ENCODE measurements around the gene MPHOSPH9.

The MPHOSPH9 gene

DNA sequence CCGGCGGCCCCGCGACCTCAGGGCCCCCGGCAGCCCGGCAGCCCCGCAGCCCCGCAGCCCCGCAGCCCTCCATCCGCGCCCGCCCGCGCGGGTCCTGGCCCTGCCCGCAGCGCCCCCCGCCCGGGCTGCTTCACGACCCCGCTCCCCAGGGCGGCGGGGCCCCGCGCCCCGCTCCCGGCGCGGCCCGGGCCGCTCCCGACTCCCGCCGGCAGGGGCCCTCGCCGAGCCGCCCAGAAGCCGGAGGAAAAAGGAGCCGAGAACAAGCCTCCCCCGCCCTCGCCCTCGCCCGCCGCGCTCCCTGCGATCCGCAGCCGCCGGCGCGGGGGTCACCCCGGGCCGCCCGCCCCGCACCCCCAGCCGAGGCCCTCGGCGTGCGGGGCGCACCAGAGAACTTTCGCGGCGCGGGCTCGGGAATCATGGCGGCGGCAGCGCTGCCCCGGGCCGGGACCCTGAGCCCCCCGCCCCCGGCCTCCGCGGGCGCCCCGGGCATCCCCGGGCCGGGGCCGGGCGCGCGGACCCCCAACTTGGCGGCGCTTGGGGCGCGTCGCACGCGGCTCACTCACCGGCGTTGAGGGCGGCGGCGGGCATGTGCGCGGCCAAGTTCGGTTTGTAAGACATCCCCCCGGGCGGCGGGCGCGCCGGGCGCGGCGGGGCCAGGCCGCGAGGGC, 38.2 kb upstream of the MPHOSPH9 start:
- TF ChIP-seq, protein P1, sequence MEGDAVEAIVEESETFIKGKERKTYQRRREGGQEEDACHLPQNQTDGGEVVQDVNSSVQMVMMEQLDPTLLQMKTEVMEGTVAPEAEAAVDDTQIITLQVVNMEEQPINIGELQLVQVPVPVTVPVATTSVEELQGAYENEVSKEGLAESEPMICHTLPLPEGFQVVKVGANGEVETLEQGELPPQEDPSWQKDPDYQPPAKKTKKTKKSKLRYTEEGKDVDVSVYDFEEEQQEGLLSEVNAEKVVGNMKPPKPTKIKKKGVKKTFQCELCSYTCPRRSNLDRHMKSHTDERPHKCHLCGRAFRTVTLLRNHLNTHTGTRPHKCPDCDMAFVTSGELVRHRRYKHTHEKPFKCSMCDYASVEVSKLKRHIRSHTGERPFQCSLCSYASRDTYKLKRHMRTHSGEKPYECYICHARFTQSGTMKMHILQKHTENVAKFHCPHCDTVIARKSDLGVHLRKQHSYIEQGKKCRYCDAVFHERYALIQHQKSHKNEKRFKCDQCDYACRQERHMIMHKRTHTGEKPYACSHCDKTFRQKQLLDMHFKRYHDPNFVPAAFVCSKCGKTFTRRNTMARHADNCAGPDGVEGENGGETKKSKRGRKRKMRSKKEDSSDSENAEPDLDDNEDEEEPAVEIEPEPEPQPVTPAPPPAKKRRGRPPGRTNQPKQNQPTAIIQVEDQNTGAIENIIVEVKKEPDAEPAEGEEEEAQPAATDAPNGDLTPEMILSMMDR (IDR thresholded peaks at IDR 0.05; ENCODE audit: low read depth, low read length, missing control alignments) = peak; percentile 50
- no peak for DNase-seq (ENCODE audit: low read depth)
- peak overlapping the region; percentile 63 for H3K4me3 ChIP-seq (ENCODE audit: low read depth, low read length)

DNA sequence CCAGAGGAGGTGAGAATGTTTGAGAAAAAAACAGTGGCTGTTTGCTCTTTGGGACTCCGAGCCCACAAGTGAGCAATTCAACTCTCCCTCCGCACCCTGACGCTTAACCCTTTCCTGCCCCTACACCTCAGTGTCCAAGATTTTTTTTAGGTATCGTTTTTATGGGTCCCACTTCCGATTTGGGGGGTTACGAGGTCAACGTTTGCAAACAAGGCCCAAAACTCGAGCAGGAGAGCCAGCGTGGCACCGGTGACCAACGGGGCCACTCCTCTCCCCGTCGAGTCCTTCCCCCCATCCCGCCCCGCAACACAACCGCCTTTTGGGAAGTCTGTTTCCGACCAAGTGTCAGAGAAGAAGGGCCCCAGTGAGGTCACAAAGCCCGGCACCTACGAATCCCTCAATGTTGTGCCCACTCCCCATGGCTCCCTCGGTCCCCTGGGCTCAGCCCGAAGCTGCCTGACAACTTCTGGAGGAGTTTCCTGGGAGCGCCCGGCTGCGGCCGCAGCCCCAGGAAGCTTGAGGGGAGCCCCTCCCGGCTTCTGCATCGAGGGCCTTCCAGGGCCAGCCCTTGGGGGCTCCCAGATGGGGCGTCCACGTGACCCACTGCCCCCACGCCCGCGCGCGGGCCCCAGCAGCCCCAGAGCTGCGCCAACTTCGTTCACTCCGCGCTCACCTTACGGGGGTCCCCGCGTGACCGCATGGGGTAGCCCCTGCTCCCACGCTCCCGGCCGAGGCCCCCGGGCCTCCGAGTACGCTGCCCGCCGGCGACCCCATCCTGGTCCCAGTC, 37.5 kb upstream of the MPHOSPH9 start:
- H3K4me3 ChIP-seq (ENCODE audit: low read depth, low read length) = peak overlapping the region; percentile 63
- no peak for DNase-seq (ENCODE audit: low read depth)

DNA sequence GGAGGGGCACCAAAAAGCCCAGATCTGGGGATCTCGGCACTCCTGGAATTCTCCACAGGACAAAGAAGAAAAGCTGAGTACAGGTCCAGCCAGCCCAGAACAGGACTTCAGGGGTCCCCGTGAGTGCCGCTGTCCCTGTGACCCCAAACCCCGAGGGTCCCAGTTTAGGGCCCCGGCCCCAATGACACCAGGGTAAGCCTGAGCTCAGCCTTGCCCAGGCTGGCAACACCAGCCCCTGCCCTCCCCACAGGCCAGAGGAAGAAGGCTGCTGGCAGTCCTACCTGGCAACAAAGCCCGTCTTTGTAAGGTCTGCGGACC, 36.9 kb upstream of the MPHOSPH9 start:
- H3K4me3 ChIP-seq (ENCODE audit: low read depth, low read length) = peak overlapping the region; percentile 63
- TF ChIP-seq, protein P1 (IDR thresholded peaks at IDR 0.05; ENCODE audit: low read depth, low read length, missing control alignments) = no peak

More for the DNA sequence above, 37.5 kb upstream of the MPHOSPH9 start:
- TF ChIP-seq, protein P1 (IDR thresholded peaks at IDR 0.05; ENCODE audit: low read depth, low read length, missing control alignments) = no peak

DNA sequence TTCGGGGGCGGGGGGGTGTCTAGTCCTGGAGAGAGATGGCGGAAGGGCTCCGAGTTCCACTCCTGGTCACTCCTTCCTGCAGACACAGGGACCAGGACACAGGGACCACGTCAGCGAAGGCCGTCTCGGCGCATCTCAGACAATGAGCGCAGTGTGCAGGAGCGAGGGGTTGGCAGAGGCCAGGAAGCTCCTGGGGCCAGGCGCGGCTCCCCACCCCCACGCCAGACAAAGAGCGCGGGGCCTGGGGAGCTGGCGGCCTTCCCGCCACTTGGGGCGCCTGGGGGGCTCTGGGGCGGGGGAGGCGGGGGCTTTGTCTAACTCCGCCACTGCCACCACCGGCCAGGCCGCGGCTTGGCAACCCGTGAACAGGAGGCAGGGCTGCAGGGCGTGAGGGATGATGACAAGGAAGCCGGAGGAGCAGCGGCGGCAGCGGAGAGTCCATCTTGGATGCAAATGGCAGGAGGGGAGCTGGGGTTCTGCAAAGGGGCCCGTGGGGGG, 36.5 kb upstream of the MPHOSPH9 start:
- peak overlapping the region; percentile 63 for H3K4me3 ChIP-seq (ENCODE audit: low read depth, low read length)
- no peak for DNase-seq (ENCODE audit: low read depth)
- TF ChIP-seq, protein P1 (IDR thresholded peaks at IDR 0.05; ENCODE audit: low read depth, low read length, missing control alignments) = no peak

More for the DNA sequence above, 36.9 kb upstream of the MPHOSPH9 start:
- DNase-seq (ENCODE audit: low read depth) = no peak

DNA sequence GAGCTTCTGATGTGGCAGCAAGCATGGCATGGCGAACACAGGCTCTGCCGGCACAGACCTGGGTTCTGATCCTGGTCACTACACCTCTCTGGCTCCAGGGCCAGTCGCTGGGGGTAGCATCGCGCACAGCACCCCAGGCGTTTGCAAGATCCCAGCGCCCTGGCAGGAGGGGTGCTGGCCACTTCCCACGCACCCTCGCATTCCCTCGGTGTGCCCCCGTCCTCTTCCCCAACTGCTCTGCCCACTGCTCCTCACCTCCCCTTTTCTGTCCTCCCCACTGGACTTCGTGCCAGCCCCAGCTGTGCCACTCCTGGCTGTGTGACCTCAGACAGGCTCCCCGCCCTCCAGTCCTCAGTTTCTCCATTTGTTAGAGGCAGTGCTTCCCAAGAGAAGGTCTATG, 35.9 kb upstream of the MPHOSPH9 start:
- H3K4me3 ChIP-seq (ENCODE audit: low read depth, low read length) = no peak overlapping the region
- TF ChIP-seq, protein P1 (IDR thresholded peaks at IDR 0.05; ENCODE audit: low read depth, low read length, missing control alignments) = no peak
- DNase-seq (ENCODE audit: low read depth) = no peak

DNA sequence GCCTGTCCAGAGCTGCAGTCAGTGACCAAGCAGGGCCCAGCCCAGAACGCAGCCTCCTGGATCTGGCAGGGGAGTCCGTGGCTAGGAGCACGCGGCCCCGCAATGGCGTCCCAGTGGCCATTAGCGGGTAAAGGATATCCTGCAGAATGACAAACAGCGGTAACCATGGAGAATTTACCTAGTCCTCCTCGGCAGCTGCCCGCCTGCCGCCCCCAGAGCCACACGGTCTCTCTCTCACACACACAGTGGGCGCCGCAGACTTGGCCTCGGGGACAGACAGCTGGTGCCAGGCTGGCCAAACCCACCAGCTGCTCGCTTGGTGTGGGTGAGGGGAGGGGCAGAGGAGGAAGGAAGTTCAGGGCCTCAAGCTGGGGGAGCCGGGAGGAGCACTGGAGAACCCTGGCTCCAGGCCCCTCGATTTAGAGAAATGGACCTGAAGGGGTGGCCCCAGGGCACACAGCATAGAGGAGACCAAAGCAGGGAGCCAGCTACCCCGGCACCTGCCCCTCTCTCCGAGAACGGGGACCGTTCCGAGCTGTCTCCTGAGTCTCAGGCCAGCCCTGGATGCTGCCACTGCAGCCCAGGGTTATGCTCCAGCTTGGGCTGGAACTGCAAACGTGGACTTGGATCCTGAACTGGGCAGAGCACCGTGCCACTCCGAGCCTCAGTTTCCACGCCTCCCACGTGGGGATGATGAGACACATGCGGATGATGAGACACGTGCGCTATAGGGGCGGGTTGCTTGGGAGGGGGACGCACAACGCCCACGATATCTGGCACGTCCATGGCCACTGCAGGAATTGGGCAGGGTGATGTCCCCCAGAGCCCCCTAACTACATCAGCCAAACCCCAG, 35.3 kb upstream of the MPHOSPH9 start:
- TF ChIP-seq, protein P1 (IDR thresholded peaks at IDR 0.05; ENCODE audit: low read depth, low read length, missing control alignments) = no peak
- H3K4me3 ChIP-seq (ENCODE audit: low read depth, low read length) = no peak overlapping the region
- no peak for DNase-seq (ENCODE audit: low read depth)

Measured in GM12864 (cell line).